Measurements from ENCODE around the gene SYMPK.

The SYMPK gene

DNA sequence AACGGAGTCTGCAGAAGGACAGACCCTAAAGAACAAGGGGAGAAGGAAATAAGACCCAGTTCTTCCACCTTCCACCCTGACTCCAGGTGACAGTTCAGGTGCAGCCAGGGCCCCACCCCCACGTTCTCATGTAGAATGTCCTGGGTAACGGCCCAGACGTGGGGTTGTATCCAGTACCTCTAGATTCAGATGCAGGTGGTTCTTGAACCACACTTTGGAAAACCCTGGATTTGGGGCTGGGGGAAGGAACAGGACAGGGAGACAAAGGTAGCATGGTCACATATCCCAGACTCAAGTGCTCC lies 82.8 kb downstream of the SYMPK start:
- Histone ChIP-seq H3K9me3 (ENCODE audit: control insufficient read depth, low read depth, low read length) (no peaks in the 10 kb centered on the region), H3K27me3 (ENCODE audit: control insufficient read depth, insufficient read depth, low read length) (peaks cover 10% of the 10 kb centered on the region), H3K4me1 (ENCODE audit: control insufficient read depth, low read depth, low read length) (peaks cover 14% of the 10 kb centered on the region), H3K36me3 (ENCODE audit: control insufficient read depth, low read depth, low read length) (peaks cover 5% of the 10 kb centered on the region), H3K27ac (ENCODE audit: low read length) (no peak overlapping the region), H3K4me3 (ENCODE audit: low read length) (peak overlapping the region; percentile 42), H3K9ac (ENCODE audit: low read length) (no peak overlapping the region)

DNA sequence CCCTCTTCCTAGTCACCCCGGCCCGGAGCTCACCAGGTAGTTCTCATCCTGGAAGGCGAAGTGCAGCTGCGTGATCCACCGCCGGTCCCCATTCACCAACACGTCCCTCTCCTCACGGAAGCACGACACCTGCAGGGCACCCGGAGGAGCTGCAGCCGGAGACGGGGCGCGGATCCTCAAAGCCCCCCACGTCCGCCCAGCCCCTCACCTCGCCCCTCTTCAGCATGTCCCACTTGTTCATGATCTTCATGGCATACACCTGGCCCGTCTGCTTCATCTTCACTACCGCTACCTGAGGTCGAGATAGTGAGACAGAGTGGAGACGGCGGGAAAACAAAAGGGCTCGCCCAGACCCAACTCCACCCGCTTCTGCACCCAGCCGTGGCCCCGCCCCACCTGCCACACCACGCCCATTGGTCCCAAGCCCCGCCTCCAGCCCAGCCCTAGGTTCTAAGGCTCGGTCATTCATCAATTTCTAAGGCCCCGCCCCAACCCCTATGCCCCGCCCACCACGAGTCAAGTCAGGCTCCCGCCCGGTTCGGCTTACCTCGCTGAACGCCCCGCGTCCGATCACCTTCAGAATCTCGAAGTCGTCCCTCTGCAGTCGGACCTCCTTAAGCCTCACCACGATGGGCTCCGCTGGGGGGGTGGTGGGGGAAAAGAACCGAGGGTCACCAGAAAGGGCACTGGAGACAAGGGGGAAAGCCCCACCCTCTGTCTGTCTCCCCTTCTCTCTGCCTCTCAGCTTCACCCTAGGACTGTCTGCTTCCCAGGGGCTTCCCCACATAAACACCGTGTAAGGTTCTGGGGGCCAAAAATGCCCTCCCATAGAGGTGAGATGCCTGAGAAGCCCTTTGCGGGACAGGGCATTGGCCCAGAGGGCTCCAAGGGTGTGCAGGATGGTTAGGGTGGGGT lies 83.5 kb downstream of the SYMPK start:
- Histone ChIP-seq H3K27ac (ENCODE audit: low read length) (no peak overlapping the region), H3K27me3 (ENCODE audit: control insufficient read depth, insufficient read depth, low read length) (peaks cover 10% of the 10 kb centered on the region), H3K4me1 (ENCODE audit: control insufficient read depth, low read depth, low read length) (peaks cover 14% of the 10 kb centered on the region), H3K4me3 (ENCODE audit: low read length) (peak overlapping the region; percentile 42), H3K36me3 (ENCODE audit: control insufficient read depth, low read depth, low read length) (peaks cover 5% of the 10 kb centered on the region), H3K9ac (ENCODE audit: low read length) (no peak overlapping the region), H3K9me3 (ENCODE audit: control insufficient read depth, low read depth, low read length) (no peaks in the 10 kb centered on the region)

DNA sequence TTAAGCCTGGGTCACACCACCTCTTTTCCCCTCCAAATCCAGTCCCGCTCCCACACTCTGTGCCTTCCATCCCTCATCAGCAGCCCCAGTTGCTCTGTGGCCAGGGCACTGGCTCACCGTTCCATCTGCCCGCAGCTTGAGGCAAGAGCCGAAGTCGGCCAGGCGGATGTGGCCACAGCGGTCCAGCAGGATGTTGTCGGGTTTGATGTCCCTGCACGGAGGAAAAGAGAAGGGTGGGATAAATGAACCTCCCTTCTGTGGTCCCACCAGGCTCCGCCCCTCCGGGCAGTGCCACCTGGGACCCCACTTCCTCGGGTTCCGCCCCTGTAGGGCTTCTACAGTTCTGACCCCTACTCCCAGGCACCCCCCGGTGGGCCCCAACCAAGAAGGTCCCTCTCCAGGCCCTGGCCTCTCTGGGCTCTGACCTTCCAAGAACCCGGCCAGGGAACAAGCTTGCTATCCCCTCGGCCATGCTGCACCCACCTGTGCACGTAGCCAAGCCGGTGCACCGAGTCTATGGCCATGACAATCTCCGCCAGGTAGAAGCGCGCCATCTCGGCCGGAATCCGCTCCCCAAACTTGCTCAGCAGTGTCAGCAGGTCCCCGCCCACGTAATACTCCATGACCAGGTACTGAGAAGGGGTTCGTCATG lies 84.8 kb downstream of the SYMPK start:
- peaks cover 14% of the 10 kb centered on the region for H3K4me1 ChIP-seq (ENCODE audit: control insufficient read depth, low read depth, low read length)
- H3K9ac ChIP-seq (ENCODE audit: low read length) = no peak overlapping the region
- no peaks in the 10 kb centered on the region for H3K9me3 ChIP-seq (ENCODE audit: control insufficient read depth, low read depth, low read length)
- peaks cover 9% of the 10 kb centered on the region for H3K36me3 ChIP-seq (ENCODE audit: control insufficient read depth, low read depth, low read length)
- peaks cover 10% of the 10 kb centered on the region for H3K27me3 ChIP-seq (ENCODE audit: control insufficient read depth, insufficient read depth, low read length)
- no peak overlapping the region for H3K27ac ChIP-seq (ENCODE audit: low read length)
- H3K4me3 ChIP-seq (ENCODE audit: low read length) = no peak overlapping the region

DNA sequence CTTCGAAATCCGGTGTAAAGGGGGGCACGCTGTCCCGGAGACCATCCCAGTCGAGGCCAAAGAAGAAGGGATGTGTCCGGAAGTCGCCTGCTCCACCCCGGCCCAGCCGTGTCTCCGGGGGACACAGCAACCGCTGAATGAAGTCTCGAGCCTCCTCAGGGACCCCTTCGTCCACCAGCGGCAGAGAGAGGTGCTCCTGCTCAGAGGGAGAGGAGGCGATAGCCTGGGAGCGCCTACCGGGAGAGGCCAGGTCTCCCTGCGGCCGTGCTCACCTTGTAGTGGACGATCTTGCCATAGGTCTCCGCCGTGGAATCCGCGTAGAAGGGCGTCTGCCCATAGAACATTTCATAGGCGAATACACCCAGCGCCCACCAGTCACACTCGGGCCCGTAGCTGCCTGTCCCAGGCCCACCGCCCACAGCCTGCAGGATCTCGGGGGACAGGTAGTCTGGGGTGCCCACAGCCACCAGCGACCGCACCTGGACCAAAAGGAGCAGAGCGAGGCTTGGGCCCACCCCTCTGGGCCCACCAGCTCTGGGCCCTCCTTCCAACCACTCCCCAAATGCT lies 85.5 kb downstream of the SYMPK start:
- Histone ChIP-seq H3K4me1 (ENCODE audit: control insufficient read depth, low read depth, low read length) (peaks cover 14% of the 10 kb centered on the region), H3K27me3 (ENCODE audit: control insufficient read depth, insufficient read depth, low read length) (peaks cover 10% of the 10 kb centered on the region), H3K9ac (ENCODE audit: low read length) (no peak overlapping the region), H3K4me3 (ENCODE audit: low read length) (no peak overlapping the region), H3K27ac (ENCODE audit: low read length) (no peak overlapping the region), H3K36me3 (ENCODE audit: control insufficient read depth, low read depth, low read length) (peaks cover 10% of the 10 kb centered on the region), H3K9me3 (ENCODE audit: control insufficient read depth, low read depth, low read length) (no peaks in the 10 kb centered on the region)

DNA sequence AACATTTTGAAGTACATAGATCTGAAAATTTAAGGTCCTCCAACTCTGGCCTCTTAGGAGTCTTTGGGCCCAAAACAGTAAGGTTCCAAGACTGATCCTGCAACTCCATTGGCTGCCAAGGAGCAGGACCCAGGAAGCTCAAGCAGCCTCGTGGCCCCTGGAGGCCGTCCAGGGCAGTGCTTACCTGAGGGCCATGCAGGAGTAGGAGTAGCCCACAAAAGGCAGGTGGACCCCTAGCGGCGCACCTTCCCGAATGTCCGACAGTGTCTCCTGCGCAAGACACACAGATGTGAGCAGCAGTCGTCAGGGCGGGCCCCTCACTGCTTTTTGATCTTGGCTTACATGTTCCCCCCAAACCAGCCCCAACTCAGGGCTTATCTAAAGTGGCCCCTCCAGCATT lies 88.2 kb downstream of the SYMPK start:
- H3K4me1 ChIP-seq (ENCODE audit: control insufficient read depth, low read depth, low read length) = peaks cover 11% of the 10 kb centered on the region
- H3K36me3 ChIP-seq (ENCODE audit: control insufficient read depth, low read depth, low read length) = peaks cover 10% of the 10 kb centered on the region
- peaks cover 1% of the 10 kb centered on the region for H3K27me3 ChIP-seq (ENCODE audit: control insufficient read depth, insufficient read depth, low read length)
- no peak overlapping the region for H3K9ac ChIP-seq (ENCODE audit: low read length)
- no peak overlapping the region for H3K4me3 ChIP-seq (ENCODE audit: low read length)
- no peak overlapping the region for H3K27ac ChIP-seq (ENCODE audit: low read length)
- H3K9me3 ChIP-seq (ENCODE audit: control insufficient read depth, low read depth, low read length) = no peaks in the 10 kb centered on the region

DNA sequence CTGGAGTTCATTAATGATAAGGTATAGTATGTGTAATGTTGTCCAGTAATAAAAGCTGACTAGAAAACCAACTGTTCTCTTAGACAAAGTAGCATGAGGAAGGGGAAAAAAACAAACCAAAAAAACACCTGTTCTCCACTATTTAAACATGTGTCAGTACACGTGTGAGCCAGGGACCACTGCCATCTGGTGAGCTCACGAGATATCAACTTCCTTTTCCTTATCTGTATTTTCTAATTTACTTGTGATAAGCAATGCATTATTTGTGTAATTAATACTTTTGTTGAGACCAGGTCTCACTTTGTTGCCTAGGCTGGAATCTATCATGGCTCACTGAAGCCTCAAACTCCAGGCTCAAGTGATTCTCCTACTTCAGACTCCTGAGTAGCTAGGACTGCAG lies 89.6 kb downstream of the SYMPK start:
- H3K27ac ChIP-seq (ENCODE audit: low read length) = no peak overlapping the region

DNA sequence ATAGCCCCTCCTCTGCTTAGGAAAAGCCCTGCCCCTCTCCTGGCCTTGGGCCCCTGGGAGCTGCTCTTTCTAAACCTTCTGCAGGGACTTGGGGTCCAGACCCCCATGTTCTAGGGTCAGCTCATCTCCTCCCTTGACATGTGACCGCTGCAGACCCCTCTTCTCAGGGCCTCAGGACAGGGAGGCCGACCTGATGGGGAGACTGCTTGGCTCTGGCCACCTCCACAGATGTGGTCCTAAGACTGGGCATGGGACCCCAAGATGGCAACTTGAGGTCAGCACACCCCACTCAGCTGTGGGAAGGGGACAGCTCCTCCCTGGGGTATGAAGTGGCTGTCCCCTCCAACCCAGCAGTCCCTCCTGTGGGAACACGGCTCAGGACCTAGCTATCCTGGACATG lies 90.0 kb downstream of the SYMPK start:
- H3K27me3 ChIP-seq (ENCODE audit: control insufficient read depth, insufficient read depth, low read length) = no peaks in the 10 kb centered on the region
- H3K9me3 ChIP-seq (ENCODE audit: control insufficient read depth, low read depth, low read length) = no peaks in the 10 kb centered on the region
- no peak overlapping the region for H3K27ac ChIP-seq (ENCODE audit: low read length)
- peaks cover 4% of the 10 kb centered on the region for H3K4me1 ChIP-seq (ENCODE audit: control insufficient read depth, low read depth, low read length)
- no peak overlapping the region for H3K9ac ChIP-seq (ENCODE audit: low read length)
- H3K4me3 ChIP-seq (ENCODE audit: low read length) = no peak overlapping the region
- peaks cover 9% of the 10 kb centered on the region for H3K36me3 ChIP-seq (ENCODE audit: control insufficient read depth, low read depth, low read length)

More for the DNA sequence above, 89.6 kb downstream of the SYMPK start:
- peaks cover 4% of the 10 kb centered on the region for H3K4me1 ChIP-seq (ENCODE audit: control insufficient read depth, low read depth, low read length)
- peaks cover 10% of the 10 kb centered on the region for H3K36me3 ChIP-seq (ENCODE audit: control insufficient read depth, low read depth, low read length)
- H3K27me3 ChIP-seq (ENCODE audit: control insufficient read depth, insufficient read depth, low read length) = no peaks in the 10 kb centered on the region
- no peak overlapping the region for H3K9ac ChIP-seq (ENCODE audit: low read length)
- H3K4me3 ChIP-seq (ENCODE audit: low read length) = no peak overlapping the region
- no peaks in the 10 kb centered on the region for H3K9me3 ChIP-seq (ENCODE audit: control insufficient read depth, low read depth, low read length)

DNA sequence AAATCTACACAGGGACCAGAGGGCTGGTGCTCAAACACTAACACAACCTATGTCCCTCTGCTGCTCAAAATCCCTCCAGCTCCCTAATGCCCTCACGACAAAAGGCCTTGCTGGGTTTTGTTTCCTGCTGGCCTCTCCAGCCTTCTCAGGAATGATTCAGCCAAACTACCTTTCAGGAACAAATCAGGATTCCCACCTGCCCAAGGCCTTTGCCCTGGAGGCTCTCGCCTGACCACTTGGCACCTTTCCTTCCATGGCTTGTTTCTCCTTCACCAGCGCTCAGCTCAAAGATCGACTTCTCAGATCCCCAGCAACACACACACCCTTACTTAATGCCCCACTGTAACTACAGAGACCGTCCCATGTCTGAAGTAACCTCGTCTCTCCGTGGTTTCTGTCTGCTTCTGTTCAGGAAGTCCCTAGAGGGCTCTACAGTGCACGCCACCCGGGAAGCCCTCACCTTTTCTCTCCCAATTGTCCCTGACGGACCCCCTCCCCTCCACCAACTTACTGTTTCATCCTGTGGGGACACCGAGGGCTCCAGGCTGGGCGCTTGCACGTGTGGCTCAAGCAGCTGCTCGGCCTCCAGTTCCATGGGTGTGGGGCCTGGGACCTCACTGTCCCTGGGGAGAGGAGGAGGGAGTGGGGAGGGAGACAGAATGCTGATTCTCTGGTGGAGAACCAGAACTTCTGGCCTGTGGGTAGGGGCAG lies 90.7 kb downstream of the SYMPK start:
- no peak overlapping the region for H3K9ac ChIP-seq (ENCODE audit: low read length)
- H3K36me3 ChIP-seq (ENCODE audit: control insufficient read depth, low read depth, low read length) = peaks cover 5% of the 10 kb centered on the region
- no peaks in the 10 kb centered on the region for H3K9me3 ChIP-seq (ENCODE audit: control insufficient read depth, low read depth, low read length)
- no peaks in the 10 kb centered on the region for H3K27me3 ChIP-seq (ENCODE audit: control insufficient read depth, insufficient read depth, low read length)
- no peak overlapping the region for H3K4me3 ChIP-seq (ENCODE audit: low read length)
- H3K27ac ChIP-seq (ENCODE audit: low read length) = no peak overlapping the region
- H3K4me1 ChIP-seq (ENCODE audit: control insufficient read depth, low read depth, low read length) = peaks cover 4% of the 10 kb centered on the region

DNA sequence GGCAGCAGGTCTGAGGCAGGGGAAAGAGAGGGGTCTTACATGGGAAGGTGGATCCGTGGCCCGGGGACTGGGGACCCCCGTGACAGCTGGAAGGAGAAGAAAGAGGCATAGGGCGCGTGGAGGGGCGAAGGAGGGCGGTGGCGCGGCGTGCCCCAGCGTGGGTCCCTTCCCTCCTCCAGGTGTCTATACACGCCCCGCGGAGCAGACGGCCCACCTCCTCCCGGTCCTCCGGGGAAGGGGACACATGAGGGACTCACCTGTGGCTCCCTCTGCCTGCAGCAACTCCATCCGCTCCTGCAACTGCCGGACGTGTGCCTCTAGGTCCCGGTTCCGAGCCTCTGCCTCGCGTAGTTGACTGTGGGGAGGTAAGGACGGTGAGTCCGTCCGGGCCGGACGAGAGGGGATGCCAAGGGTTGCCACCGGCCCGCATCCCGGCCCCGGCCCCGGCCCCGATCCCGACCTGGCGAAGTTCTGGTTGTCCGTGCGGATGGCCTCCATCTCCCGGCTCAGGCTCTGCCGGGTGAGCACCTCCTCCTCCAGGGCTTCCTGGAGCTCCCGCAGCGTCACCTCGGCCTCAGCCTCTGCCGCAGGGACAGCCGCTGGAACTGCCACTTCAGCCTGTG lies 91.5 kb downstream of the SYMPK start:
- H3K27ac ChIP-seq (ENCODE audit: low read length) = no peak overlapping the region
- H3K27me3 ChIP-seq (ENCODE audit: control insufficient read depth, insufficient read depth, low read length) = no peaks in the 10 kb centered on the region
- peak overlapping the region; percentile 39 for H3K9ac ChIP-seq (ENCODE audit: low read length)
- no peaks in the 10 kb centered on the region for H3K9me3 ChIP-seq (ENCODE audit: control insufficient read depth, low read depth, low read length)
- H3K4me3 ChIP-seq (ENCODE audit: low read length) = peak overlapping the region; percentile 87
- peaks cover 5% of the 10 kb centered on the region for H3K36me3 ChIP-seq (ENCODE audit: control insufficient read depth, low read depth, low read length)
- H3K4me1 ChIP-seq (ENCODE audit: control insufficient read depth, low read depth, low read length) = peaks cover 10% of the 10 kb centered on the region

DNA sequence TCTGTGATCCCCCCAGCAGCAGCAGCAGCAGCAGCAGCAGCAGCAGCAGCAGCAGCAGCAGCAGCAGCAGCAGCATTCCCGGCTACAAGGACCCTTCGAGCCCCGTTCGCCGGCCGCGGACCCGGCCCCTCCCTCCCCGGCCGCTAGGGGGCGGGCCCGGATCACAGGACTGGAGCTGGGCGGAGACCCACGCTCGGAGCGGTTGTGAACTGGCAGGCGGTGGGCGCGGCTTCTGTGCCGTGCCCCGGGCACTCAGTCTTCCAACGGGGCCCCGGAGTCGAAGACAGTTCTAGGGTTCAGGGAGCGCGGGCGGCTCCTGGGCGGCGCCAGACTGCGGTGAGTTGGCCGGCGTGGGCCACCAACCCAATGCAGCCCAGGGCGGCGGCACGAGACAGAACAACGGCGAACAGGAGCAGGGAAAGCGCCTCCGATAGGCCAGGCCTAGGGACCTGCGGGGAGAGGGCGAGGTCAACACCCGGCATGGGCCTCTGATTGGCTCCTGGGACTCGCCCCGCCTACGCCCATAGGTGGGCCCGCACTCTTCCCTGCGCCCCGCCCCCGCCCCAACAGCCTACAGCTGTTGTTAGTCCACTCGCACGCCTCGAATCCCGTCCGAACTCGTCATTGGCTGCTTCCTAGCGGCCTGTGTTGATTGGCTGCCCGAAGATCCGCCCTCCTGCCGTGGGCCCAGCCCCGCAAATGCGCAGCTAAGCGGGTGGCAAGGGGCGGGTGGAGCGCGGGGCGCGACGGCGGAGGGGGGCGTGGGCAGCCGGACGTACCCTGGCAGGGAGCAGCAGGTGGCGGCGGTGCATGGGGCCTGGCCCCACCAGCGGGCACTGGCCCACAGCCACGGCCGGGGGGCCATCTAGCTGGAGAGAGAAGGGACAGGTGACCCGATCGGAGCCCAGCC lies 92.5 kb downstream of the SYMPK start:
- H3K9ac ChIP-seq (ENCODE audit: low read length) = peak overlapping the region; percentile 86
- peak overlapping the region; percentile 87 for H3K4me3 ChIP-seq (ENCODE audit: low read length)
- no peaks in the 10 kb centered on the region for H3K9me3 ChIP-seq (ENCODE audit: control insufficient read depth, low read depth, low read length)
- peaks cover 11% of the 10 kb centered on the region for H3K4me1 ChIP-seq (ENCODE audit: control insufficient read depth, low read depth, low read length)
- H3K27me3 ChIP-seq (ENCODE audit: control insufficient read depth, insufficient read depth, low read length) = no peaks in the 10 kb centered on the region
- peaks cover 5% of the 10 kb centered on the region for H3K36me3 ChIP-seq (ENCODE audit: control insufficient read depth, low read depth, low read length)
- peak overlapping the region; percentile 31 for H3K27ac ChIP-seq (ENCODE audit: low read length)
